ENCODE measurements around the gene RXRA.

The RXRA gene

DNA sequence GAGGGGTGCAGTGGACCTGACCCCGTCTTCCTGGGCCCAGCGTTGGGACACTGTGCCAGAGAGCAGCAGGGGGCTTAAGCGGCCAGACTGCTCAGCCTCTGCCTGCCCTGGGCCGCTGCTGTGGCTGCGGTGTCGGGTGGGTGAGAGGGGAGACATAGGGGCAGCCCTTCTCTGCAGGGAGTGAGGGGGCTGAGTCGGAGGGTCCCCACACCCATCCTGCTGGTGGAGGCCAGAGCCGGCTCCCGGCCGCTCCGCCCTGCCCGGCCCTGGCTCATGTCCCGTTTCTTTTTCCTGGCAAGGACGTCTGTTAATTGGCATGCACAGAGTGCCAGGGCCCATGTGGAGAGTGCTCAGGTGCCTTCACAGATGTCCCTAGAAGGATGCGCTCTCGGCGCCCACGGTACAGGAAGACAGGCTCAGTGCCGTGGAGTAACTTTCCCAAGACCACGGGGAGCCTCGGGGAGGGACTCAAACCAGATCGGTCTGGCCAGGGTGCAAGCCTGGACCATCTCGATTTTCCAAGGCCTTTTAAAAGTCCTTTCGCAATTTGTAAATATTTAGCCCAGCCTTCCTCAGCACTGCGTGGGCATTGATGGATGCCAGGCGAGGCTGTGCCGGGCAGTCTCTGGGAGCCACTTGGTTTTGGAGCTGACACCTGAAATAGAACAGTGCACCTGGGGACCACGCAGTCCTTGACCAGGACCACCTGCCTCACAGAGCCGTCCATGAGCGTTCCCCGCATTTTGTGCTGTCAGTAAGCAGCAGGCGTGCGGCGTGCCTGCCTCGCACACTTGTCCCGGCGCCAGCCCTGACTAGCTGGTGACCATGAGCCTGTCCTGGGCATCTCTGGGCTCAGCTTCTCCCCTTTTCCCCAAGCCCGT is 60.9 kb downstream of the RXRA start:
- DNase-seq = no peak

DNA sequence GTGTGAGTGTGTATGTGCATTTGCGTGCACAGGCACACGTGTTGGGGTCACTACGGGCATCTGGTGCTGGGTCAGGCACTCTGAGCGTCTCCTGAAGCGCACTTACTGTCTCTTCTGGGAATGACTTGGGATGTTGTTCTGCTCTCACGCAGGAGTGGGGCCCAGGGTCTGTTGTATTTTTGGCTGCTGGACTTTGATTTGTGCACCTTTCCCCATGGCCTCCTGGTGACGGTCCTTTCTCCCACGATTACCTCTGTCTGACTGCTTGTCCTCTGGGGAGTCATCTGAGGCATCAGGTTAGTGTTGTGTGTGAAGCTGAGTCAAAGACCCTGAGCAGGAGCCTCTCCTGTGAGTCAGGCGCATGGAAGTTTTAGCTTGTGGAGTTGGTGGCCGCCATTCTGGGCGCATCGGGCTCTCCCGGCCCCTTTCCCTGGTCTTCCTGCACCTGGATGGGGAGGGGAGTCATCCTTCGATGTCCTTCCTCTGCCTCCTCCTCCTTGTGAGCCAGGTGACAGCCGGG is 62.1 kb downstream of the RXRA start:
- DNase-seq = no peak

DNA sequence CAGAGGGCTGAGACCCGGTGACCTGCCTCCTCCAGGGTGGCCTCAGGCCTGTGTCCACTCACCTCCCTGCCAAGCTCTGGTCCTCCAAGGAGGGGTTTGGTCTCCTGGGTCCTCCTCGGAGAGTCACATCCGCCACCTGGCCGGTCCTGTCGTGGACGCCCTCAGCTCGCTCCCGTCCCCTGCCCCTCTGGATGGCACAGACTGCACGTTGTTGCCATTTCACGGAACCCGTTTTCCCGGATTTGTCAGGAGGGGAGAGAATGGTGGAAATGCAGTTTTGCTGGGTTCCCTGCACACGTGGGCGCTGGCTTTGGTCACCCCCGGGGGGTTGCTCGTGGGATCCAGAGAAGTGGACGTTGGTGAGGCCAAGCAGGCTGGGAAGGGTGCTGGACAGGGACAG is 62.7 kb downstream of the RXRA start:
- no peak for DNase-seq

DNA sequence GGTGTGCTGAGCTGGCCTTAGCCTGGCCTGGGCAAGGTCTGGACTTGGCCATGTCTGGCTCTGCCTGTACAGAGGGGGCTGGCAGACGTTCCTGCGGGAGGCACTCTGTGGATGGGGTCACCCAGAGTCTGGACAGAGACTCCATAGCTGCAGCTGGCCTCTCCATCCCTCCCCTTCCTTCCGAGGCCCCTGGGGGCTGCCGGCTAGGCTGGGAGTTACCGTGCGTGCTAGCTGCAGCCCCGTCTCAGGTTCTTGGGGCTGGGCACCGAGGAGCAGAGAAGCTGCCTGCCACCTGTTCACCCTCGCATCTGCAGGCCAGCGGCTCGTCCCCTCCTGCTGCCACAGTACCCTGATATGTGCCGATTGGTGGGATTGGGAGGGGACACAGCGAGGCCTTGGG is 63.4 kb downstream of the RXRA start:
- no peak for DNase-seq

DNA sequence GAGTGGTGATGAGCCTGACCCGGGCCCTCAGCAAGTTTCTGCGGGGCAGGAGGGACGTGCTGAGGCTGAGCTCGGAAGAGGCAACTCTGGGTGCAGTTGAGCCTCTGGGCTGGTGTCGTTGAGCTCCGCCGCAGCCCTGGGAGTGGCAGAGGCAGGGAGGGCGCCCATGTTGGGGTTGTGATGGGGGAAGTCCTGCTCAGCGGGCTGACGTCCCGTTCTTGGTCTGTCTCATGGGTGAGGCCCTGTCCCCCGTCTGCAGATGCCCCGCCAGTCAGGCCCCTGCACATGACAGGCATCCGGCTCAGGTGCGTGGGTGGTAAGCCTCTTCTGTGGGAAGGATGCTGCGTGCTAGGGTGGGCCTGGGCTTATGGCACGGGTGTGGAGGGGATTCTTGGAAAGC is 64.3 kb downstream of the RXRA start:
- no peak for DNase-seq

DNA sequence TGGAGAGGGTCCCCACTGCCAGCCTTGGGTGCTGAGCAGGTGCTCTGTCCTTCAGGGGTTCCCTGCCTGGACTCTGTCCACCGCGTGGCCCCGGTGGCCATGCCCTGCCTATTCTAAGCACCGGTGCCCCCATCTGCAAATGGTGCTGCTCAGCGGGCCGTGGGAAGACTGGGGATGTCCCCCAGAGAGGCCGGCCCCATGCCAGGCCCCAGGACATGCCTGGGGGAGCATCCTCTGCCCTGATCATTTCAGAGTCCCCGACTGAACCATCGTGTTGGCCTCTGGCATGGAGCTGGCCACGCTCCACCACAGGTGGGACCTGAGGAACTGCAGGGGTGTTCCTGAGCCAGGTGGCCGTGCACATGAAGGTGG is 64.7 kb downstream of the RXRA start:
- DNase-seq = no peak

DNA sequence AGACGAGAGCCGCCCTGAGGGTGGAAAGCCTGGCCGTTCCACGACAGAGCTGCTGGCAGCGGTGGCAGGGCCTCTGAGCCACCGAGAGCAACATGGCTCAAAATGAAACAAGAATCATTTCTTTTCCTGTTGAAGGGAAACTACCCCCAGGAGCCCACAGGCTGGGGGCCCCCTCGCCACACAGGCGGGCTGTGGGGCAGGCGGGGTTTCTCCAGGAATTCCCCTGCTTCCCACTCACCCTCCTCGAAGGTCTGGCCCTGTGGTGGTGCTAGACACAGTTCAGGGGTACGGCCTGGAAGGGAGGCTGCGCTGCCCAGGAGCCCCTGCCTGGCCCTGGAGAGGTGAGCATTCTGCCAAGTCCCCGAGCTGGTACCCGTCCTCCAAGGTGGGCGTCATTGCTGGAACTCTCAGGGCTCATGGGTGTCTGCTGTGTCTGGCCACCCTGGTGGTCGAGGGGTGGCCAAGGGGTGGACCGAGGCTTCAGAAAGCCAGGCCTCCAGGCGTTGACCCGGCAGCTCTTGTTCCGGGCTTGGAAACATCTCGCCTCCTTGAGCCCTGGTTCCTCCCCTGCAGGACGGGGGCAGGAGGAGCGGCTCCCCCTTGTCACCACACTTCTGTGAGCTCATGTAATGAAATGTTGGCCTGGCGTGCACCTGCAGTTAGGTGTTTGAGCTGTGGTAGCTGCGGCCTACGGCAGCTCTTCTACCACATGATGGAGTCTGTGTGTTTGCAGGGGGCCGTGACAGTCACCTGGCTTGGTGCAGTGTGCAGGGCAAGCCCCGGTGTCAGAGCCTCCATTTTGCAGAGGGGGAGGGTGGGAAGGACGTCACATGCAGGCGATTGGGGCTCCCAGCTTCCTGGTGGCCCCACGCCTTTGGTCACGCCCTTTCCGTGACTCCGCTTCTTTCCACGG is 65.3 kb downstream of the RXRA start:
- no peak for DNase-seq

DNA sequence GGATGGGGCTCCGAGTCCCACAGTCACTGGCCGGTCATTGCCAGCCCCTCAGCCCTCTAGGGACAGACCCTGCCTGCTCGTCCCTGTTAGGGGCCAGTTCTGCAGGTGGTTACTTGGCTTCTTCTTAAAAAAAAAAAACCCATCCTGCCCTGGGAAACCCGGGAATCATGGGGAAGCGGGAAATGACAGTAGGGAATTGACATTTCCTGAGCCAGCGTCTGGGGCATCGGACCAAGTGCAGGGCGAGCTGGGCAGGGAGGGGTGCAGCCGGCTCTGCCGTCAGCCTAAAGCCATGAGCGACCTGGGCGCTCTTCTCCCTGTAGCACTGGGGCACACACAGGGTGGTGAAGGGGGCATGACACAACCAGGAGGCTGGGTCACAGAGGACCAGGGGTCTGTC is 66.6 kb downstream of the RXRA start:
- DNase-seq = no peak

DNA sequence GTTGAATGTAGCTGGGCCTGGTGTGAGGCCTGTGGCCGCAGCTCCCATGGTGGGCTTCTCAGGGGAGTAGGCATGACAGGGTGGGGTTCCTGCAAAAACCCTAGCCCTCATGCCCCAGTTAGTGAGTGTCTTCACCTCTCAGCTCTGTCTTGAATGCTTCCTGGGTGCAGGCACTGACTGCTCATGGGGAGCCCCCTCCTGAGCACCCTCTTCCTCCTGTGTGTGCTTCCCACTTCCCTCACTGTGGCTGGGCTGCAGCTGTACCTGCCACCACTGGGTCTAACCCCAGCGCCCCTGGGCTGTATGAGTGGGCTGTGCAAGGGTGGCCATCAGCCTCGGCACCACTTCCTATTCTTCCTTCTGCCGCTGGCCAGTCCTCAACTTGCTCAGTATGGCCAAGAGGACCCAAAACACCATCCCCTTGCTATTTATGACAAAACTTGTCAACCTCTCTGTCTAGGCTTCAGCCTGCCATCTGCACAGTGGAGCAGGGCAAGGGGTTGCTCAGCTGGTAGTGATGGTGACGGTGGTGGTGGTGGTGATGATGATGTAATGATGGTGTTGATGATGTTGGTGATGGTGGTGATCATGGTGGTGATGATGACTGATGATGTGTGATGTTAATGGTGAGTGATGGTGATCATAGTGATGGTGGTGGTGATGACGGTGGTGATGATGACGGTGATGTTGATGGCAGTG is 67.5 kb downstream of the RXRA start:
- DNase-seq = no peak

DNA sequence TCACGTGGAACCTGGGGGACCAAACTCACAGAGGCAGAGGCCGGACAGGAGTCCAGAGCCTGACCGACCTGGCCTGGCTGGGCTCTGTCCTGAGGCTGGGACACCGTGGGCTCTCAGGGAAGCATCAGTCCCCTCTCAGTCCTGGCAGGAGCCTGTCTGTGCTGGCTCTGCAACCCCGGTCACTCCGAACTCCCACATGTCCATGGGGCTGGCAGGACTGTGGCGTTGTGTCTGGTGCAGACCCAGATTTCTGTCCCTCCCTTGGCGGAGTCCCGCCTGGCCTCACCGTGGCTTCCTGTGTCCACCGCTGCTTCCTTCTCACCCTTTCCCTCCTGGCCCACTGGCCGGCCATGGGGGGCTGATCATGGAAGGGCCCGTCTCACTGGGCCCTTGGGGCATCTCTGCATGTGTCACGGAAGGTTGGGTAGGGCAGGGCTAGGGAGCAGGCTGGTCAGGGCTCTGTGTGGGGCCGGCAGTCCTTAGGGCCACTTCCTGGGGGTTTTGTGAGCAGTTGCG is 68.8 kb downstream of the RXRA start:
- no peak for DNase-seq

DNA sequence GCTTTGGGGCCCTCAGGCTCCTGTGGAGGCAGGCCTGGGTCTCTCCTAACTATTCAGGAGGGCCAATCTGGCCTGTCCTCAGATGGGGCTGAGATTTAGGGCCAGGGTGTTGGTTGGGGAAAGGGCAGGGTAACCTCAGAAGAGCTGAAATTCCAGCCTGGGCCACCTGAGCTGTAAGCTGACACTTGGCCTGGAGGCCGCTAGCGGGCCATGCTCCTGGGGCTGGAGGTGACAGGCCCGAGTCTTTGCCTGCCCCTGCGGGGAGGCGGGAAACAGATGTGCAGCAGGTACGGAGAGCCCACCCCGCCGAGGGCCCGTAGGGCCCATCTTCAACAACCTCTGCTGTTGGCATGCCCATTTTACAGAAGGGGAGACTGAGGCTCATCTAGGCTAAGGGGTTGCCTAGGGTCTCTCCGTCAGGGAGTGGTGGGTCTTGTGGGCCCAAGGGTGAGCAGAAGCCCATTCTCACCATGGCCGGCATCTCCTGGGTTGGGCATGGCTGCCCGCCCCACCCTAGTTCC is 69.5 kb downstream of the RXRA start:
- no peak for DNase-seq

DNA sequence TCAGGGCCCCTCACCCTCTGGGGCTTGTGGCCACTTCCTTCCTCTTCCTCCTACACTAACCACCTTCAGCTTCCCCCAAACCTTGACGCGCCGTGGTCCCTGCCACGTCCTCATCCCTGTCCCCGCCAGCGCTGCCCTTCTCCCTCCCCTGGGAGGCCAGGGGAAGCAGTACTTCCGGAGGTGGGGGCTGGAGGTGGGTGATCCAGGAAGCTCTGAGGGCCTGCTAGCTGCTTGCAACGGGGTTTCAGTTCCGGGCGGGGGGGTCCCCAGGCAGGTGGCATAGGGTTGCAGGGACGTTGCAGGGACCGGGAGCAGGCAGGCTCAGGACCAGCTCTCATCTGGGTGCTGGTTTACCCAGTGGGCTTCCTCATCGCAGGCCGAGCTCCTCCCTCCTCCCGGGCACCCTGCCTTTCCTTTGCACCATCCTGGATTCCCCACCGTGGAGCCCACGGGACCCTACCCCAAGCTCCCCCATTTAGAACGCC is 70.0 kb downstream of the RXRA start:
- DNase-seq = no peak

DNA sequence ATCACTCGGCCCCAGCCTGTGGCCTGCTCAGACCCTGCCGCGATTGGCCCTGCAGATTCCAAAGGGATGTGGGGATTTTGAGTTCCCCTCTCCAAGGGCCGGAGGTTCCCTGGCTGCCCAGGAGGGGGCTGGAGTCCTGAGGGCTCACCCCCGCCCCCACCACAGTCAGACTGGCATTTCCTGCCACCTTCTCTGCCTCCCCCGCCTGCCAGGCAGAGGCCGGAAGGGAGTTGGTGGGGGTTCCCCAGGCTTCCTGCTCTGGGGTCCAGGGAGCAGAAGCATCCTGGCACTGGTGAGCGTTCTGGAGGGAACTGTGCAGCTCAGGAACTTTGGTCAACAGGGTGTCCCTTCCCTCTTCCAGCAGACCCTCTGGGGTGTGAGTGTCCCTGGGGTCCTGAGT is 70.6 kb downstream of the RXRA start:
- DNase-seq = peak; percentile 79

DNA sequence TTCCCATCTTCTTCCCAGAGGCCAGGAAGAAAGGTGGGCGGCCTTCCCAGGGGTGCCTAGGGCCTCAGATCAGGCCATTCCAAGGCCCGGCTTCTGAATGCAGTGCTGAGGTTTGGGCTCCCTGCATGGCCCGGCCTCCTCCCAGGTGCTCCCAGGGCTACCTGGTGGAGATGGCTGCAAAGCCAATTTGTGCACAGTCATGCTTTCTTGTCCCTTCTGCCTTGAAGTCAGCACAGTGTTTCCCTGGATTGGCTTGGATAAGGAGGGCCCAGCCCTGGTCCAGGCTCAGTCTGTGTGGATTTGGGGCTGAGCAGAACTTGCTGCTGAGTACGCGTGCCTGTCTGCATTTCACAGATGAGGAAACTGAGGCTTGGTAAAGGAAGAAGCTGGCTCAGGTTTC is 72.5 kb downstream of the RXRA start:
- no peak for DNase-seq

DNA sequence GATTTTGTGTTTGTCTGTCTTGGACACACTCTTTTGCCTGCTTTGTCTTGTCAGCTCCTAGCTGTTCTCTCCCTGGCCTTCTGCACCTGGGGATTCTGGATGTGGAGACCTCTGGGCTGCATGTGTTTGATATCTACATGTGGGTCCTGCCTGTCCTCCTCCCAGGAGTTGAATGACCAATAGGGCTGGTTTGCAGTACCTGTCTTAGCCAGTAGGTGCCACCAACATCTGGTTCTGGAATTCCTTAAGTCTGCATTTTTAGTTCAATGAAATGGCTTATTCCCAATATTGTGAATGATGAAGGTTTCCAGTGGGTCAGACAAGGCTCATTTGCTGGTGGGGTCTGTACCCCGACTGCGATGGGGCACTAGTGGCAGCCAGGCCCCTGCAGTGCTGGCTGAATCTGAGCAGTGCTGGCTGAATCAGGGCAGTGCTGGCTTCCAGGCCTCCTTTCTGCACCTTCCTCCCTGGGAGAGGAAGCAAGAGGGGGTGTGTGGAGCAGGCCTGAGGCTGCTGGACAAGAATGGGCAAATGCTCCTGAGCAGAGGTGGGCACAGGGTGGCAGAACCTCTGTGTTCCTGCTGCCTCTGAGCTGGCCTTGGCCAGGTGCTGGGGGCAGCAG is 73.3 kb downstream of the RXRA start:
- no peak for DNase-seq

DNA sequence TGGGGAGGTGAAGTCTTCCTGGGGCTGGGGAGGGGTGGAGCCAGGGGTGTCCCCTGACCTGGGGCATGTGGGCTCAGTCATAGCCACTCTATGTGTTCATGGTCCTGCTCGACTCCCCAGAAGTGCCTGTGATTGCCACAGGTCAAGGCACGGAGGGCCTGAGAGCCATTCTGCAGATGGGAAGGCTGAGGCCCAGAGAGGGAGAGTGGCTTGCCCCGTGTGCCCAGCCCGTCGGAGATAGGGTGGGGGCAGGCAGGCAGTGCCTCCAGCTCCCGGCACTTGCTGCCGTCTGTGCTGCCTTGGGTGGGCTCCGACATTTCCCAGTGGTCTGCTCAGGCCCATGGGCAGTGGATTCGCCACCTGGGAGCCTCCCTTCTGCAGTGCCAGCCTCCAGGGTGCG is 74.0 kb downstream of the RXRA start:
- DNase-seq = no peak

DNA sequence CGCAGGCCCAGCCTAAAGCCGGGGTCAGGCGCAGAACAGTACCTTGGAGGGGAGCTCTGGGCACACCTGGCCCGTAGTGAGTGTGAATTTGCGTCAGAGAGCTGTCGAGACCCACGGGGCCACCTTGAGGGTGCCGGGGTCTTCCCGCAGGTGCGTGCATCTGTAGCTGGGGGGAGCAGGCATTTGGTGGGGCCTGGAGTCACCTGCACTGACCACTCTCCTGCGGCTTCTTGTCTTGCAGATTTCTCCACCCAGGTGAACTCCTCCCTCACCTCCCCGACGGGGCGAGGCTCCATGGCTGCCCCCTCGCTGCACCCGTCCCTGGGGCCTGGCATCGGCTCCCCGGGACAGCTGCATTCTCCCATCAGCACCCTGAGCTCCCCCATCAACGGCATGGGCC is 75.1 kb downstream of the RXRA start:
- DNase-seq = no peak

DNA sequence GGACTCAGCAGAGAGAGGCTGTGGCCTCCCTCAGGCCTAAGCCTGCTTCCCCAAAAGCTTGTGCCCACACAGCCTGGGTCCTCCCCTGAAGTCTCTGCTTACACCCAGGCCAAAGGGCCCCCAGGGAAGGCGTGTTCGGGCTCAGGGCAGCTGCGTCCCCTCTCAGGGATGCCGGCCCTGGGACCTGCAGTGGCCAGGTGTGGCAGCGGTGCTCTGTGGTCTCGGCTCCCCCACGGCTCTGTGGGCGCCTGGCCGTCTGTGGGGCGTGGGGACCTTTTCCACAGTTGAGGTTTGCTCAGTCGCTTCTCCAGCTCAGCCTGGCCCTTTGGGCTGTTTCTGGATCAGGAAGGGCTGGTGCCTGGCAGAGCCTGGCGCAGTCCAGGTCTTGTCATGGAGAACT is 75.9 kb downstream of the RXRA start:
- DNase-seq = no peak

DNA sequence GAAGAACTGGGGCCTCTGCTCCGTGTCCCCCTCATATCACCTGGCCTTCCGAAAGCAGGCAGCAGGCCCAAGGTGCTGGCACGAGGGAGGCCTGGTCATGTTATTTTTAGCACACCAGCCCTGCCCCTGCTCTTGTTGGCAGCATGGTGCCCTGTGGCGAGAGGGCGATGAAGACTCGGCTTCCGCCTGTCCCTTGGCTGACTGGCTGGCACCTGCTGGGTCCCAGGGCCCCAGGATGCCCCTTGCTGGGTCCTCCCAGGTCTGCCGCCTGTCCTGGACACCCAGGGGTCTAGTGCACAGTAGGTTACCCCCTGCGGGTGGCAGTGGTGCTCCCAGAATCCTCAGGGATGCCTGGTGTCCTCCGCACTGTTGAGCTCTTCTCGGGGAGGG is 77.0 kb downstream of the RXRA start:
- no peak for DNase-seq

DNA sequence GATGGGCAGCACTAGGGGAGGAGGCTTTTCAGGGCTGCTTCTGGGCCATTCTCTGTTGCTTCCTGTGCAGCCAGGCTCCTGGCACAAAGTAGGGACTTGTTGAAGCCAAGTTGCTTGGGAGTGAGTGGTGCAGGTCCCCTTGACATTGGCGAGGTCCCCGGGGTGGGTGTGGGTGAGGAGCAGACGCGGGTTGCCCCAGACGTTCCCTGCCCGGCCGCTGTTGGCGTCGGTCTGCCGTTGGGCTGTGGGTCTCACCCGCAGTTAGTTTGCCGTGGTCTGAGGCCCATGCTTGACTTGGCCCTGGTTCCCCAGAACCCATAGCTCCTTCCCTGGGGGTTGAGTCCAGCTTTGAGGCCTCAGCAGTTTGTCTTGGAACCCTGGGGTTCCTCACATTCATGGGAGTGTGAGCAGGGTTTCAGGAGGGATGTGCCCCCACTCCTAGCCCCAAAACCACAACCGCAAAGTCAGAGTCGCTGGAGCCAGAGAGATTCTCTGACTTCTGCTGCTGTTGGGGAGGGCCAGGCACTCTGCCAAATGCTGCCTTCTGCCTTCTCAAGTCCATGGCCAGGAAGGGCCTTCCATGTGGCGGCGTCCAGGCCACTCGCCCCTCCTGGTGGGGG is 77.5 kb downstream of the RXRA start:
- DNase-seq = no peak
